ENCODE data around the gene KCNC4. TPM values are rescaled to one million over a fixed set of nuclear protein-coding genes. Genes with fewer than 3 reads are reported as not detected.

Gene KCNC4
- total RNA-seq, 2 experiments from 2014 or later = 5.6 to 17.8 TPM

- H3K79me2 ChIP-seq (ENCODE audit: insufficient read depth, low read depth, low read length) = no peaks in the 10 kb centered on the region
- no peak overlapping the region for H2AFZ ChIP-seq (ENCODE audit: low read length)
- no TSS peak for BruUV-seq (replicated peaks)
- ChIA-PET CTCF (ENCODE audit: unreplicated experiment) (interaction anchor here (1.3 kb wide), 1 partner anchor 17 kb away, joined by 4 read pairs; no protein-coding TSS in a partner anchor), POLR2A (no interaction called here)
- H3K9me3 ChIP-seq (ENCODE audit: low read length) = no peaks in the 10 kb centered on the region
- no peaks in the 10 kb centered on the region for H3K36me3 ChIP-seq (ENCODE audit: insufficient read depth, low read length)
- DNase-seq (ENCODE audit: low spot score) = no peak
- no peaks in the 10 kb centered on the region; the same call in 1 of the 2 replicates for H4K20me1 ChIP-seq (ENCODE audit: insufficient read depth, low read length)
- no peak overlapping the region for H3K4me3 ChIP-seq (ENCODE audit: low read depth, low read length, poor library complexity, severe bottlenecking)
- no peak overlapping the region for H3K27ac ChIP-seq (ENCODE audit: low read depth, low read length, poor library complexity, severe bottlenecking)
- intact Hi-C loops (cut with micrococcal nuclease; ENCODE audit: unreplicated experiment) = no loop called here
- no peaks in the 10 kb centered on the region for H3K4me1 ChIP-seq (ENCODE audit: insufficient read depth, low read length, poor library complexity, severe bottlenecking)
- H3K4me2 ChIP-seq (ENCODE audit: low read length) = no peak overlapping the region
- no peak for TF ChIP-seq EZH2phosphoT487 (IDR thresholded peaks at IDR 0.05; ENCODE audit: borderline replicate concordance, low read depth, low read length)
- no peak for TF ChIP-seq CTCF (conservative IDR thresholded peaks at IDR 0.05; ENCODE audit: low read length)
- no peaks in the 10 kb centered on the region for H3K9me2 ChIP-seq (ENCODE audit: insufficient read depth, low read length)
Measured at GRCh38 chr1:110224240-110224995, 14.3 kb downstream of the KCNC4 start.

GRCh38 chr1:110225212-110225611 is 15.1 kb downstream of the KCNC4 start:
- H3K27ac ChIP-seq (ENCODE audit: low read depth, low read length, poor library complexity, severe bottlenecking) = no peak overlapping the region
- H4K20me1 ChIP-seq (ENCODE audit: insufficient read depth, low read length) = no peaks in the 10 kb centered on the region; the same call in 1 of the 2 replicates
- ChIA-PET CTCF (ENCODE audit: unreplicated experiment) (interaction anchor here (1.3 kb wide), 1 partner anchor 18 kb away, joined by 4 read pairs; no protein-coding TSS in a partner anchor), POLR2A (no interaction called here)
- no peaks in the 10 kb centered on the region for H3K4me1 ChIP-seq (ENCODE audit: insufficient read depth, low read length, poor library complexity, severe bottlenecking)
- no TSS peak for BruUV-seq (replicated peaks)
- no peak overlapping the region for H3K4me2 ChIP-seq (ENCODE audit: low read length)
- no peaks in the 10 kb centered on the region for H3K36me3 ChIP-seq (ENCODE audit: insufficient read depth, low read length)
- no peaks in the 10 kb centered on the region for H3K79me2 ChIP-seq (ENCODE audit: insufficient read depth, low read depth, low read length)
- intact Hi-C loops (cut with micrococcal nuclease; ENCODE audit: unreplicated experiment) = no loop called here
- no peaks in the 10 kb centered on the region for H3K9me3 ChIP-seq (ENCODE audit: low read length)
- H3K4me3 ChIP-seq (ENCODE audit: low read depth, low read length, poor library complexity, severe bottlenecking) = no peak overlapping the region
- H2AFZ ChIP-seq (ENCODE audit: low read length) = no peak overlapping the region
- no peak for DNase-seq (ENCODE audit: low spot score)
- no peaks in the 10 kb centered on the region for H3K9me2 ChIP-seq (ENCODE audit: insufficient read depth, low read length)
- TF ChIP-seq EZH2phosphoT487 (IDR thresholded peaks at IDR 0.05; ENCODE audit: borderline replicate concordance, low read depth, low read length) (no peak), CTCF (conservative IDR thresholded peaks at IDR 0.05; ENCODE audit: low read length) (no peak)

- ChIA-PET CTCF (ENCODE audit: unreplicated experiment) (no interaction called here), POLR2A (no interaction called here)
Measured at GRCh38 chr1:110225756-110226404, 15.8 kb downstream of the KCNC4 start.

More at GRCh38 chr1:110225756-110226404, 15.8 kb downstream of the KCNC4 start:
- no peak for DNase-seq (ENCODE audit: low spot score)
- Histone ChIP-seq H2AFZ (ENCODE audit: low read length) (no peak overlapping the region), H3K4me1 (ENCODE audit: insufficient read depth, low read length, poor library complexity, severe bottlenecking) (no peaks in the 10 kb centered on the region), H3K4me3 (ENCODE audit: low read depth, low read length, poor library complexity, severe bottlenecking) (no peak overlapping the region), H4K20me1 (ENCODE audit: insufficient read depth, low read length) (no peaks in the 10 kb centered on the region; the same call in 1 of the 2 replicates), H3K9me2 (ENCODE audit: insufficient read depth, low read length) (no peaks in the 10 kb centered on the region), H3K27ac (ENCODE audit: low read depth, low read length, poor library complexity, severe bottlenecking) (no peak overlapping the region), H3K4me2 (ENCODE audit: low read length) (no peak overlapping the region), H3K79me2 (ENCODE audit: insufficient read depth, low read depth, low read length) (no peaks in the 10 kb centered on the region), H3K9me3 (ENCODE audit: low read length) (no peaks in the 10 kb centered on the region), H3K36me3 (ENCODE audit: insufficient read depth, low read length) (no peaks in the 10 kb centered on the region)
- intact Hi-C loops (cut with micrococcal nuclease; ENCODE audit: unreplicated experiment) = no loop called here
- TF ChIP-seq CTCF (conservative IDR thresholded peaks at IDR 0.05; ENCODE audit: low read length) (no peak), EZH2phosphoT487 (IDR thresholded peaks at IDR 0.05; ENCODE audit: borderline replicate concordance, low read depth, low read length) (no peak)
- BruUV-seq (replicated peaks) = no TSS peak
